Fibroblast of mammary gland (primary cell): ENCODE results near the gene BBX.

Source experiments
- DNase-seq: peaks from one replicate; pipeline ENCODE4 v3.0.0-alpha.2; 2010; ENCODE audit warnings: low read depth
- H3K4me3 ChIP-seq: 2 replicates; pipeline ENCODE4 v1.5.1; 2011; ENCODE audit warnings: low read depth, mild to moderate bottlenecking, low read length, moderate library complexity; ENCODE audit not compliant: control insufficient read depth
- TF ChIP-seq, protein P1 (sequence below): conservative IDR thresholded peaks from 2 replicates; pipeline ENCODE4 v1.5.1; 2011; ENCODE audit warnings: low read depth, low read length, inconsistent platforms; ENCODE audit not compliant: control insufficient read depth, insufficient read depth

Gene BBX

DNA sequence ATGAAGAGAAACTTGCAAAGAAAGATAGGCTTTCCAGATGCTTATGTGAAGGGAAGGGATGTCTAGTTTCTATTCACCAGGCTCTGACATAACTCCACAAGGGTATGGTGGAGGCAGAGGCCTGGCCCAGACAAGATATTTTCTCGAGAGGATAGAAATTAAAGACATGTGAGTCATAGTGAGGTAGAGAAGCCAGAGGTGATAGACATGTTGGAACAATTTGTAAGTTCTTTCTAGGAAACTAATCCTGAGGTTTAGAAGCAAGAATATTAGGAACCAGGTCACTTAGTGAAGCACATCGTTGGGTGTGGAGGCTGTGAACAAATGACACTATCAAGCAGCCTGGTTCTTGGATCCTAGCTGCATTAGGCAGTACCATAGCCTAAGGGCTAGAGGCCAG lies 176.9 kb downstream of the BBX start:
- TF ChIP-seq, protein P1, sequence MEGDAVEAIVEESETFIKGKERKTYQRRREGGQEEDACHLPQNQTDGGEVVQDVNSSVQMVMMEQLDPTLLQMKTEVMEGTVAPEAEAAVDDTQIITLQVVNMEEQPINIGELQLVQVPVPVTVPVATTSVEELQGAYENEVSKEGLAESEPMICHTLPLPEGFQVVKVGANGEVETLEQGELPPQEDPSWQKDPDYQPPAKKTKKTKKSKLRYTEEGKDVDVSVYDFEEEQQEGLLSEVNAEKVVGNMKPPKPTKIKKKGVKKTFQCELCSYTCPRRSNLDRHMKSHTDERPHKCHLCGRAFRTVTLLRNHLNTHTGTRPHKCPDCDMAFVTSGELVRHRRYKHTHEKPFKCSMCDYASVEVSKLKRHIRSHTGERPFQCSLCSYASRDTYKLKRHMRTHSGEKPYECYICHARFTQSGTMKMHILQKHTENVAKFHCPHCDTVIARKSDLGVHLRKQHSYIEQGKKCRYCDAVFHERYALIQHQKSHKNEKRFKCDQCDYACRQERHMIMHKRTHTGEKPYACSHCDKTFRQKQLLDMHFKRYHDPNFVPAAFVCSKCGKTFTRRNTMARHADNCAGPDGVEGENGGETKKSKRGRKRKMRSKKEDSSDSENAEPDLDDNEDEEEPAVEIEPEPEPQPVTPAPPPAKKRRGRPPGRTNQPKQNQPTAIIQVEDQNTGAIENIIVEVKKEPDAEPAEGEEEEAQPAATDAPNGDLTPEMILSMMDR = no peak
- DNase-seq = peak; percentile 59
- no peak overlapping the region for H3K4me3 ChIP-seq

DNA sequence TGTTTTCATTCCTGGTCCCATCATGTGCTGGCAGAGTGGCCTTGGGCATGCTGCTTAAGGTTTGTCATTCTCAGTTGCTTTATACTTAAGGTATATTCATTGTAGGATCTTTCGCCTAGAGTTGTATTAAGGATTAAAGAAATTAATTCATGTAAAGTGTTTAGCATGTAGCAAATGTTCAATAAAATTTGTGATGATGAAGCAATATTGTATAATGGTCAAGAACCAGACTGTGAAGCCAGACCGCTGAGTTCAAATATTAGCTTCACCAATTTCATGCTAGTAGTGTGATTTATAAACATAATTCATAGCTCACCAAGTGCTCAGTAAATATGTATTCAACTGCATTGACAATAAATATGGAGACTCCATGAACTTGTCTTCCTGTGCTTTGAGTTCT lies 178.5 kb downstream of the BBX start:
- TF ChIP-seq, protein P1 = no peak
- H3K4me3 ChIP-seq = no peak overlapping the region
- DNase-seq = no peak

DNA sequence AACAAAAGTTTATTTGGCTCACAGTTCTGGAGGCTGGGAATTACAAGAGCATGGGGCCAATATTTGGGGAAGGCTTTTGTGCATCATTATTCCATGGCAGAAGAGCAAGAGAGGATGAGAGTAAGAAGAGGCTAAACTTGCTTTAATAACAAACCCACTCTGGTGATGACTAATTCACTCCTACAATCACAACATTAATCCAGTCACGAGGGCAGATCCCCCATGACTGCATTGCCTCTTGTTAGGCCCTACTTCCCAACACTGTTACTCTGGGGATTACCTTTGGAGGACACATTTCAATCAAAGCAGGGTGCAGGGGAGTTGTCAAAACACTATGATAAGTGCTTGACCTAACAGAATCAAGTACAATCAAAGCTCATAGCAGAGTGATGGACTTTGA lies 181.7 kb downstream of the BBX start:
- DNase-seq = peak; percentile 73
- H3K4me3 ChIP-seq = no peak overlapping the region
- TF ChIP-seq, protein P1 = no peak

DNA sequence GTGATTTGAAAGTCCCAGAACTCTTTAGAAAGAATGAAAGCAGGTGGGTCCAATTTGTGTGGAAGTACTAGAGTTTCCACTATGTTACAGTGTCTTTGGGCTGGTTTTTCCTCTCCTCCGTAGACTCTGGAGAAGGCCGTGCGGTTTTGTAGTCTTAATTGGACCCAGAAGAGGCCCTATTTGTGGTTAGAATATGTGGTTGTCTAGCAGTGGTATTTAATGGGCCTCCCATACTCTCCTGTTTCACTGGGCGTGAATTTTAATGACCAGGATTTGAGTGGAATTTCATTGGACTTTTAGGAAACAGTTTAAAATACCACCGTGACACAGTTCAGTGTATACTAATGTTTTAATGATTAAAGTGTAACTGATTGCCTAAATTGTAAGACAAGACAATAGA lies 182.3 kb downstream of the BBX start:
- TF ChIP-seq, protein P1 = no peak
- no peak overlapping the region for H3K4me3 ChIP-seq
- no peak for DNase-seq

DNA sequence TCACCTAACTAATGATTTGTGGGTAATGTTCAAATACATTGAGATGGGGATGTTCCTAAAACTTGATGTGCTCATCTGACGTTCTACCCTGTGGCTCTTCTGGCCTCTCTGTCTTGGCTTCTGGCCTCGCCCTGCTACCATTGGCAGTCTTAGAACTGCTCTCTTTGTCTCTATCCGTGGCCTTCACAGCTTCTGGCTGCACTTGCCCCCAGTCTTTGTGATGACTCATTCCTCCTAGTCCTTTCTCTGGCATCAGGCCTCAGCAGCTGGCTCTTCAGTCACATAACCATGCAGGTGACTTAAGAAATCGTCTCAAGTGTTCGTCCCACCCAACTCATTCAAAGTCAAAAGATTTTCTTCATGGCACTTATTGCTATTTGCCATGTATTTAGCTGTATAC lies 188.1 kb downstream of the BBX start:
- peak; percentile 60 for DNase-seq
- TF ChIP-seq, protein P1 = no peak

DNA sequence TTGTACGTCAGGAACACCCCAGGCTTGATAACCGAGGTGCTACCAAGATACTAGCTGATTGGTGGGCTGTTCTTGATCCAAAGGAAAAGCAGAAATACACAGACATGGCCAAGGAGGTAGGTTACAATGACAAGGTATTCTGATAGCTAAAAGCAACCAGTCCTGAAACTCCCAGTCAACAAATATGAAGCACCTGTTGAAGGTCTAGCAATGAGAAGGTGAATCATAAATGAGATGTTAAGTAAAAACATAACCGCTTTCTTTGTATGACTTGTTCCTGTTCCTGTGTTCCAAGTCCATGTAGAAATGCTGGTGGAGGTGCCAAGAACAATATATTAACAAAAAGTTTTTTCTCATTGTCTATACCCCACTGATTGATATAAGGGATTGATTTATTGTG lies 194.0 kb downstream of the BBX start:
- DNase-seq = no peak
- no peak overlapping the region for H3K4me3 ChIP-seq
- TF ChIP-seq, protein P1 = no peak

More for the DNA sequence above, 188.1 kb downstream of the BBX start:
- no peak overlapping the region for H3K4me3 ChIP-seq

DNA sequence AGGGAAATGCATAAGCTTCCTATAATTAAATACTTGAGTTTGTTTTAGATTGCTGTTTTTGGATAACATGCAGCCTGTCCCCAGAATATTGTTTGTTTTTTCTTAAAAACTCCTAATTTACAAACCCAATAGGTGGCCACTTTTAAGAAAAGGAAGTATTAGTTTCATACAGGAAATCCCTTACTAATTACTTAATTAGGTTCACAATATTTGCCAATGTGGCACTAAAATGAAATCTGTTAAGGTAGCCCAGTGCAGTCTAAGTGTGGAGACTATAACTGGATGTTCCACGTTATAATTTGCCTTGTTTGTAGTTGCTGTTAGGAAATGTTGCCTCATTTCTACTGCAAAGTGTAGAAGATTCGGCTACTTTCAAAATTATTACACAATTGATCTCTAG lies 195.8 kb downstream of the BBX start:
- no peak for DNase-seq
- H3K4me3 ChIP-seq = no peak overlapping the region
- TF ChIP-seq, protein P1 = no peak
